ENCODE measurements around the gene SLC13A3.
"Not testable (repeated sequence)": the region's sequence is repeated elsewhere in the genome, so short reads cannot be mapped to it uniquely, and the experiment has no call there.

Gene SLC13A3

GRCh38 chr20:46681032-46681854 is 30.0 kb upstream of the SLC13A3 start:
- peak in 1 of 2 experiments; percentile 71 for DNase-seq

- no peak for DNase-seq
Observed at GRCh38 chr20:46680684-46681031, 29.4 kb upstream of the SLC13A3 start.

GRCh38 chr20:46678516-46678915 is 27.3 kb upstream of the SLC13A3 start:
- DNase-seq = no peak

GRCh38 chr20:46677608-46678007 is 26.3 kb upstream of the SLC13A3 start:
- no peak for DNase-seq

GRCh38 chr20:46676649-46677316 is 25.5 kb upstream of the SLC13A3 start:
- not testable (repeated sequence) for DNase-seq

- DNase-seq = no peak
Observed at GRCh38 chr20:46674253-46675083, 23.2 kb upstream of the SLC13A3 start.

GRCh38 chr20:46673394-46674252 is 22.4 kb upstream of the SLC13A3 start:
- DNase-seq = no peak

- no peak for DNase-seq
Observed at GRCh38 chr20:46672543-46673148, 21.4 kb upstream of the SLC13A3 start.

- no peak for DNase-seq
Observed at GRCh38 chr20:46671866-46672542, 20.7 kb upstream of the SLC13A3 start.

- DNase-seq = no peak
Observed at GRCh38 chr20:46670585-46671584, 19.6 kb upstream of the SLC13A3 start.

GRCh38 chr20:46670228-46670584 is 18.9 kb upstream of the SLC13A3 start:
- DNase-seq = no peak

- no peak for DNase-seq
Observed at GRCh38 chr20:46666818-46667515, 15.7 kb upstream of the SLC13A3 start.

- DNase-seq = no peak
Observed at GRCh38 chr20:46666306-46666705, 15.0 kb upstream of the SLC13A3 start.

GRCh38 chr20:46665602-46666001 is 14.3 kb upstream of the SLC13A3 start:
- DNase-seq = no peak

- DNase-seq = no peak
Observed at GRCh38 chr20:46663531-46663930, 12.3 kb upstream of the SLC13A3 start.

GRCh38 chr20:46661659-46662058 is 10.4 kb upstream of the SLC13A3 start:
- DNase-seq = no peak

GRCh38 chr20:46660487-46660886 is 9.2 kb upstream of the SLC13A3 start:
- DNase-seq = no peak

GRCh38 chr20:46657618-46658017 is 6.4 kb upstream of the SLC13A3 start:
- DNase-seq = no peak

GRCh38 chr20:46657137-46657536 is 5.9 kb upstream of the SLC13A3 start:
- no peak for DNase-seq

- no peak for DNase-seq
Observed at GRCh38 chr20:46652699-46653098, 1.4 kb upstream of the SLC13A3 start.

All from NCI-H446 (cell line).